Parathyroid adenoma (tissue), 2 donors: ENCODE data around the gene RILP.

ENCODE experiments used
- H2AFZ ChIP-seq: fragments of 300-600 bp; sonication (generic); one replicate; pipeline ENCODE4 v1.7.0; 2017; ENCODE audit warnings: antibody characterized with exemption, mild to moderate bottlenecking
- H3K27ac ChIP-seq: fragments of 300-600 bp; sonication (generic); one replicate; pipeline ENCODE4 v1.7.0; 2017
- H3K27me3 ChIP-seq: fragments of 300-600 bp; sonication (generic); one replicate; pipeline ENCODE4 v1.7.0; 2017; ENCODE audit warnings: low read length; ENCODE audit not compliant: control insufficient read depth, insufficient read depth
- H3K36me3 ChIP-seq: fragments of 300-600 bp; sonication (generic); one replicate; pipeline ENCODE4 v1.7.0; 2017; ENCODE audit warnings: low read length; ENCODE audit not compliant: control insufficient read depth, insufficient read depth
- H3K4me1 ChIP-seq: fragments of 300-600 bp; sonication (generic); one replicate; pipeline ENCODE4 v1.7.0; 2017; ENCODE audit warnings: control low read depth
- H3K4me2 ChIP-seq: fragments of 300-600 bp; sonication (generic); one replicate; pipeline ENCODE4 v1.7.0; 2017; ENCODE audit warnings: low read length
- H3K4me3 ChIP-seq: fragments of 300-600 bp; sonication (generic); one replicate; pipeline ENCODE4 v1.7.0; 2017; ENCODE audit warnings: low read depth, low read length
- H3K79me2 ChIP-seq: fragments of 300-600 bp; sonication (generic); one replicate; pipeline ENCODE4 v1.7.0; 2017; ENCODE audit warnings: control low read depth
- H3K9ac ChIP-seq: fragments of 300-600 bp; sonication (generic); one replicate; pipeline ENCODE4 v1.7.0; 2017; ENCODE audit warnings: mild to moderate bottlenecking
- H3K9me3 ChIP-seq: fragments of 300-600 bp; sonication (generic); one replicate; pipeline ENCODE4 v1.7.0; 2017; ENCODE audit warnings: low read length; ENCODE audit not compliant: control insufficient read depth
- CTCF ChIP-seq: fragments of 300-600 bp; sonication (generic); IDR thresholded peaks from one replicate; pipeline ENCODE4 v1.7.0; 2017; ENCODE audit warnings: antibody characterized with exemption, mild to moderate bottlenecking
- donor health status: primary hyperparathyroidism.

Gene RILP

DNA sequence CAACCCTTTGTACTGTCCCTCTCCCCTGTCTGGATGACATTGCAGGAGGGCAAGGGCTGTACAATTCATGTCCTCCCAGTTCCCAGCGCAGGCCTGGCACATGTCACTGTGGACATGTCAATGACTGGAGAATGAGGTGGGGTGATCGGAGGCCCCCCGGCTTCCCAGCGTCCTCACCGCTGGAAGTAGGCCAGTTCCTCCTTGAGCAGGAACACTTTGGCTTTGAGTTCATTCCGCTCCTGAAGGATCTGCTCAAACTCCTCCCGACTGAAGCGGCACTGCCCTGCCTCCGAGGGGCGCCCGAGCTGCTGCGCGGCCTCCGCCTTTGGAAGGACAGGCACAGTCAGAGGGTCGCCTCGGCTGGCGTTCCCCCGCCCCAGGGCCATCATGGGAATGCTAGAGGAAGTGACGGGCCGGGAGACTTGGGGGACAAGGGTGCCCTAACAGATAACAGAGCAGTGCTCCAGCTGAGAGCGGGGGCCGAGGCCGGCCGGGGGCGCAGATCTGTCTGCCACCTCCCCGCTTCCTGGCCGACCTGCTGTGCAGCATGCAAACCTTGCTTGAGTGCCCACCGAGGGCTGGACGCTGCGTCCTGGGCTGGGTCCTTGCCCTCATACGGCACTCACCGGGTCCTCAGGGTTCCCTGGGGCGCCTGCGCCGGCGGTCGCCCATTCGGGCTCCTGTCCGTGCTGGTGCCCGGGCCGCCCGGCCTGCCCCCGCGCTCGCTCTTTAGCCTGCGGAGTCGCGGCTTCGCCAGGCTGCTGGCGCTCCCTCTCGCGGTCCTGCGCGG, 1.3 kb downstream of the RILP start:
- H2AFZ ChIP-seq = peak overlapping the region; percentile 80
- H3K9ac ChIP-seq = no peak overlapping the region
- H3K79me2 ChIP-seq = no peaks in the 10 kb centered on the region
- no peaks in the 10 kb centered on the region for H3K36me3 ChIP-seq
- peak overlapping the region; percentile 57 for H3K4me3 ChIP-seq
- H3K4me1 ChIP-seq = peaks cover 7% of the 10 kb centered on the region
- TF ChIP-seq CTCF = peak; percentile 91
- no peaks in the 10 kb centered on the region for H3K27me3 ChIP-seq
- H3K9me3 ChIP-seq = no peaks in the 10 kb centered on the region
- peak overlapping the region; percentile 81 for H3K4me2 ChIP-seq
- H3K27ac ChIP-seq = peak overlapping the region; percentile 74

DNA sequence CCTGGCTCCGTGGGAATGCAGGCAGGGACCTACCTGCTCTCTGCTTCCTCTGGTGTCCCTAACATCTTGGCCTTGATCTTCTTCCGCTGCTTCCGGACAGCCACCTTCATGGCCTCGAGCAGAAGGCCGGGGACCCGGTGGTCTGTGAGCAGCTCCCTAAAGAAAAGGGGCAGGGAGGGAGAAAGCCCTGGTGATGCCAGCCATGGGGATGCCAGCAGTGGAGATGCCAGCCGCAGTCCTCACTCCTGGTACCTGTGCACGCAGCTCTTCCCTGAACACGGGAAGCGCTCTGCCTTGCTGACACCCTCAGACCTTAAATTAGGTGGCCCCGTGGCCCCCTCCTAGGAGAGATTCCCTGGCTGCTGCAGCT, 1.9 kb downstream of the RILP start:
- H3K36me3 ChIP-seq = no peaks in the 10 kb centered on the region
- H3K9ac ChIP-seq = no peak overlapping the region
- H3K79me2 ChIP-seq = no peaks in the 10 kb centered on the region
- TF ChIP-seq CTCF = no peak
- no peak overlapping the region for H3K4me2 ChIP-seq
- H3K9me3 ChIP-seq = no peaks in the 10 kb centered on the region
- no peak overlapping the region for H3K4me3 ChIP-seq
- no peaks in the 10 kb centered on the region for H3K27me3 ChIP-seq
- peaks cover 7% of the 10 kb centered on the region for H3K4me1 ChIP-seq
- no peak overlapping the region for H3K27ac ChIP-seq
- no peak overlapping the region for H2AFZ ChIP-seq

- H3K36me3 ChIP-seq = no peaks in the 10 kb centered on the region
- no peak for TF ChIP-seq CTCF
- H3K9ac ChIP-seq = no peak overlapping the region
- H3K27ac ChIP-seq = peak overlapping the region; percentile 30
- peak overlapping the region; percentile 38 for H3K4me2 ChIP-seq
- H3K4me1 ChIP-seq = peaks cover 7% of the 10 kb centered on the region
- H3K9me3 ChIP-seq = no peaks in the 10 kb centered on the region
- H3K27me3 ChIP-seq = no peaks in the 10 kb centered on the region
- no peak overlapping the region for H3K4me3 ChIP-seq
- no peak overlapping the region for H2AFZ ChIP-seq
- H3K79me2 ChIP-seq = no peaks in the 10 kb centered on the region
Measured at GRCh38 chr17:1646199-1646875, 3.3 kb downstream of the RILP start.

- Histone ChIP-seq H3K9me3 (no peaks in the 10 kb centered on the region), H3K27me3 (no peaks in the 10 kb centered on the region), H3K4me2 (peak within 1 kb of the TSS; percentile 38), H3K36me3 (no peaks in the 10 kb centered on the region), H3K27ac (peak within 1 kb of the TSS; percentile 54), H3K9ac (no peak within 1 kb of the TSS), H2AFZ (no peak within 1 kb of the TSS), H3K4me3 (peak within 1 kb of the TSS; percentile 51), H3K79me2 (no peaks in the 10 kb centered on the region), H3K4me1 (peaks cover 11% of the 10 kb centered on the region)
- TF ChIP-seq CTCF = no peak
Measured at GRCh38 chr17:1645207-1646171, 4.2 kb downstream of the RILP start, which contains the start of gene SCARF1. Gene SCARF1, minus strand, starts transcription at chr17:1645732. Its CDS starts 35 bp downstream, at chr17:1645697.
